GM19025 (cell line): ENCODE data around the gene ATP5F1D.

Experiments used
- ATAC-seq: cut with Tn5 transposase; IDR thresholded peaks from one replicate; pipeline ENCODE4 v1.9.1; 2021; ENCODE audit warnings: mild to moderate bottlenecking, low read depth, moderate library complexity; ENCODE audit not compliant: unreplicated experiment

ATP5F1D gene

DNA sequence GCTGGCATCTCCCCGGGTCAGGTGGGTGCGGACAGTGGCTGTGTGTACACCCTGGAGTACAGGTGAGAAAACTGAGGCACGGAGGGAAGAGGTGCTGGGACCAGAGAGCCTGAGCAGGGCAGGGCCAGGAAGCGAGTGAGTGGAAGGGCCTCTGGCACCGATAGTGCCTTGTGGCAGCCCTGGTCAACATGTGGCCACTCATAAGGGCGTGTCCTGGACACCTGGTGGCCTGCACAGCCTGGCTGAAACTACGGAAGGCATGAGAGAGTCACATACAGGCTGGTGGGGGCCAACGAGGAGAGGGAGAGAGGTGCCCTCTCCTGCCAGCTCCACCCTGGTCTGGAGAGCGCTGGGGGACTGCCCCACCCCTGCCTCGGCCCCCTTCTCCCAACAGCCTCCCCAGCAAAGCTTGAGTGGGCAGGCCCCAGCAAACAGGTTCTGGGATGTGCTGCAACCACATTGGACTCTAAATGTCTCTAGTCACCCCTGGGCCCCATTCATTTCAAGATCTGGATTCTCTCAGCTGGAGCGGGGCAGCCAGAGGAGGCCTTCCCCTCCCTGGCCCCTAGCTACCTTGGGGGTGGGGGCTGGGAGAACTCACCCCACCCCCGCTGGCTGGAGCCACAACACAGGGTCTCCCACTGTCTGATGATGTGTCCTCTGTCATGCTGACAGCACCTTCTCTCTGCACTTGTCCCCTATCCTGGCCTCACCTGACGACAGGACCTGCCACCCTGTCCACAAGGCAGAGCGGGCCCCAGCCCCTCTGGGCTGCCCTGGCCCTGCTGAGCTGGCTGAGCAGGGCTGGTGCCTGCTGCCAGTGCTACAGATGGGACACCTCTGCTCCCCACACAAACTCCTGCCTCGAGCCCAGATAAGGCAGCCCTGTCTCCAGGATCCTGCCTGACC is 9.6 kb upstream of the ATP5F1D start:
- no peak for ATAC-seq

DNA sequence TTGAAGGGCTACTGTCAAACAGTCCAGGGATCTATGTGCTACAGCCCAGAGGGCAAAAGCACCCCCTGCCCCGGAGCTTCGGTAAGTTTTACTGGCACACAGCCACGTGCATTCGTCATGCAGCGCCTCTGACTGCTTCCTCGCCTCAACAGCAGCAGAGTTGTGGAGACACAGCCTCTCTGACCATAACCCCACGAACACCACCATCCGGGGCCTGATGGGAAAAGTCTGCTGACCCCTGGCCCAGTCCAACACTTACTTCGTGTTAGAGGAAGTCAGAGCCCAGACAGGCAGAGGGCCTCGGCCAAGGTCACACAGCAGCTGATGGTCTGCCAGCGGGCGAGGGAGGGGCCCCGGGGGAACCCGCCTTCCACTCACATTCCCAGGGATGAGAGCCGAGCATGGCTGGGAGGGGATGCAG is 8.9 kb upstream of the ATP5F1D start:
- ATAC-seq: no peak

DNA sequence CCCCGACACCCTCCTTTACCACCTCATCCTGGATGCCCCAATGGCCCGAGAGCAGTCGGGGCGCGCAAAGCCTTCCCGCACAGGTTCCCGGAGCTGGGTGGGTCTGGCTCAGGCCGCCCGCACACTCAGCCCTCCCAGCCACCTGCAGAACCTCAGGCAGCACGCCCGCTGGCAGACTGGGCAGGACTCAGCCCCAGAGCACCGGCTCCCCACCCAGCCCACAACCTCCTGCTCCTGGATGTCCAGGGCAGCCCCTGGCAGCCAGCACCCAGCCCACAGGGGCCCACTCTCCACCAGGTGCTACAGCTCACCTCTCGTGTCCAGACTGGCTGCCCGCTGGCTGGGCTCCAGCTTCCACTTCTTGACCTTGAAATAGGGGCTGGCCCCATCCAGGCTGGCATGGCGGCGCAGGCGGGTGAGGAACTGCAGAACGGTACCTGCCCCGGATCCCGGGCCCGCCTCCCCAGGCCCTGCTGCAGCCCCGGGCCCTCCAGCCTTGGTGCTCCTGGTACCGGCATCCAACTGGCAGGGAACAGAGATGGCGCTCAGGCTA is 8.4 kb upstream of the ATP5F1D start:
- no peak for ATAC-seq

DNA sequence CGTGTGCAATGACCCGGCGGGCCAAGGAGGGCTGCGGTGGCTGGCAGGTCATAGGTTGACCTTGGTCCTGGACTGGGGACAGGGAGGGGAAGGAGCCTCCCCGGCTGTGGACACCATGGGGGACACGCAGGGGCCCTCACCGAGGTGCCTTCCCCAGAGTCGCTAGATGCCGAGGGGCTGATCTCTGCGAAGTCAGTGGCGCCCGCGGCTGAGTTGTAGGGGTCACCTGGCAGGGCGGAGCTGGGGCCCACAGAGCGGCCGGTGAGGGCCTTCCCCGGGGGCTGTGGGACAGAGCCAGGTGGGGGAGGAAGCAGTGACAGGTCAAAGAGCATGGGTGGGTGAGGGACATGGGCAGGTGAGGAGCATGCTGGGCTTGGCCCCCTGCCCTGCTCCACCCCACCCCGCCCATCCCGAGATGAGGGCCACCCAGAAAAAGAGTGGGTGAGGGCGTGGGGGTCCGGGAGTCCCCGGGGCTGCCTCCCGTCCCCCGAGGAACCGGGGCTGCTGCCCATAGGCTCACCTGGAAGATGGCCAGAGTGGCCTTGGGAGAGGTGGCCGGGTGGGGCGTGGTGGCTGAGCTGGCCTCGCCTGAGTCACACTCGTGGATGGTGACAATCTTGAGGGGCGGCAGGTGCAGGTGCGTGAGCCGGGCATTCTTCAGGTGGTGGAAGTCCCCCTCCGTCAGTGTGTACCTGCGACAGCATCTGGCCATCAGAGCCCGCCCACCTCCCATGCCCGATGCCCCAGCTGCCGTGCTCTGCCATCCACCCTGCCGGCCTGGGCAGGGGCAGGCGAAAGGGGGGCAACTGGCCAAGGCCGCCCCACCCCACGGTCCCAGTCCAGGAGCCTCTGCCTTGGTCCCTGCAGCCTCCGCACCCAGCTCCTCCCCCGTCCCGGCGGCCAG is 7.2 kb upstream of the ATP5F1D start:
- ATAC-seq: no peak

DNA sequence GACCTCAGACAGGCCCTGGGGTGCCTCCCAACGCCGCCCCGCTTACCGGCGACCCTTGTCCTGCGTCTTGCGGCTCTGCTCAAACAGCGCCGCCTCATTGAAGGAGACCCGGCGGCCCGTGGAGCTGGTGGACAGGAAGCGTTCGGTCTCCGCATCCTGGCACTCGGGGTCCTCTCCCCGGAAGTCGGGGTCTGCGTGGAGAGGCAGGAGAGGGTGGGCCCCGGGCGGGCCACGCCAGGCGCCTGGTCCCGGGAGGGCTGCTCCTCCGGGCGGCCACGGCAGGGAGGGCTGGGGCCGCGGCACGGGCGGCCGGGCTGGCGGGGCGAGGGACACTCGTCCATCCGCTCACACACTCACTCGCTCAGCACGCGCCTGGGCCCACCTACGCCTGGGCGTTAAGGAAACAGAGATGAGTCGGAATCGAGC is 6.6 kb upstream of the ATP5F1D start:
- no peak for ATAC-seq

DNA sequence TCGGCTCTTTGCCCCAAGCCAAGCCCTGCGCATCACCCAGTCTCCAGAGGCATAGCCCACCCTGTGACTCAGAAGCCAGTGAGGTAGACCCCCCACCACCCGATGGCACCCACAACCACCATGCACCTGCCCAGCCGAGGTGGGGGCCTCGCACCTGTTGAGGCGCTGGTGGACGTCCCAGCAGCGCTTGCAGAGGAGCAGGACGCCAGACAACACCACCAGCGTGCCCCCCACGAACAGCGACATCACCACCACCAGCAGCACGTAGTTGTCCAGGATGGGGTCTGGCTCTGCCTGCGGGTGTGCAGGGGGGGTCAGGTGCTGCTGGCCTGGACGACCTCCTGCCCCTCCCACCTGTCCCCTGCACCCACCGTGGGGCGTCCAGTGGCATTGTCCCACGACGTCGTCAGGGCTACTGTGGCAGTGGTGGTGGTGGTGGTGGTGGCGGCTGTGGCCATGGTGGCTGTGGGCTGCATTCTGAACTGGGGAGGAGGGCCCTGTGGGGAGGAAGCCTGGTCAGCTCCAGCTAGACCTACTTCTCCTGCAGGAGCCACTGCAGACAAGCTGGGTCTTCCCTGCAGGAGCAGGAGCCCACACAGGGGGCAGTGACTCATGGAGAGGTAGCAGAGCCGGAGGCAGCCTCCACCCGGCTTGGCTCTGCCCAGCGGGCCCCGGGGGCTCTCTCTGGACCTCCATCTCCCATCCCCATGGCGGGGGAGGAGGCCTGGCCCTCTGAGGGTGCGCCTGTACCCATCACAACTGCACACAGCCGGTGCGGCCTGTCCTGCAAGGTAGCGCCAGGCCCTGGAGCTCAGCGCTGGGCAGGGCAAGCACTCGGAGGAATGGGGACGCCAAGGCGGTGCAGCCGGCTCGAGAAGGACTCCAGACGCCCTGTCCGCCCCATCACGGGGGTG is 5.7 kb upstream of the ATP5F1D start:
- ATAC-seq: no peak

DNA sequence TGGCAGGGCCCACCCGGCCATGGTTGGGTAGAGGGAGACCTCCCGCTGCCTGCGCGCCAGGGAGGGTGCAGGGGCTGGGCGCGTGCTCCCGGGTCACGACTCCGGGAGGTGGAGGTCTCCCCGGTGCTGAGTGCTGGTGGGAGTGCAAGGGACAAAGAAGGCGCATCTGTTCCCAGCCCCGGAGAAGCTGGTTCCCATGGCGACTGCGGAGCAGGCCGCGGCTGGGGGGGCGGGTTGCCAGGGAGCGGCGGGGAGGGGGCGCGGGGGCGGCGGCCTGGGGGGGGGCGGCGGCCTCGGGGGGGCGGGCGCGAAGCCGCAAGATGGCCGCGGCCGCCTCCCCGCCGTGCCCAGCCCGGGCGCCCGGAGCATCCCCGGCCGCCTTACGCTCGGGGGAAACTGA is 5.0 kb upstream of the ATP5F1D start:
- no peak for ATAC-seq

DNA sequence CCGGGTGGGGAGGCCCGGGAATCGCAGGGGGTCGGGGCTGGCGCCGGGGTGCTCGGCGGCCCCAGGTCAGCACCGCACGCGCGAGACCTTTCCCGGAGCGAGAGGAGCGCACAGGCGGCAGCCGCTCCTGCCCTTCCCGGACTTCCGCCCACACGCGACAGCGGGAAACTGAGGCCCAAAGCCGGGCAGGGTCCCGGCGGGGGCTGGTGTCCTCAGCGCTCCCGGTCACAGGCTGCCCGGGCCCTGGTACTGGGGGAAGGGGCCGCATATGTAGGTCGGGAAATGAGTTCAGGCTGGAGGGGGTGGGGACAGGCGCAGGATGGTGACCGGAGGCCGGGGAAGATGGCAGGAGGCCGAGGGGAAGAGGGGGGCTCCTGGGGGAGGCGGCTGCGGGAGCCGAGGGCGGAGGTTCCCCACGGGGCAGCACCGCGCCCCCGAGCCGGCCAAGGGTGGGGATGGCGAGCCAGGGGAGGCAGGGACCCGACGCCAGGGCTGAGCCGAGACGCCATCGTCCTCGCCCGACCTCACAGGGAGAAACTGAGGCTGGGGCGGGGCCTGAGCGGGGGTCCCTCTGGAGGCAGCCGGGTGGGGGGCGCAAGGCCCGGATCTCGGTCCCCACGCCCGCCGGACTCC is 4.4 kb upstream of the ATP5F1D start:
- no peak for ATAC-seq

DNA sequence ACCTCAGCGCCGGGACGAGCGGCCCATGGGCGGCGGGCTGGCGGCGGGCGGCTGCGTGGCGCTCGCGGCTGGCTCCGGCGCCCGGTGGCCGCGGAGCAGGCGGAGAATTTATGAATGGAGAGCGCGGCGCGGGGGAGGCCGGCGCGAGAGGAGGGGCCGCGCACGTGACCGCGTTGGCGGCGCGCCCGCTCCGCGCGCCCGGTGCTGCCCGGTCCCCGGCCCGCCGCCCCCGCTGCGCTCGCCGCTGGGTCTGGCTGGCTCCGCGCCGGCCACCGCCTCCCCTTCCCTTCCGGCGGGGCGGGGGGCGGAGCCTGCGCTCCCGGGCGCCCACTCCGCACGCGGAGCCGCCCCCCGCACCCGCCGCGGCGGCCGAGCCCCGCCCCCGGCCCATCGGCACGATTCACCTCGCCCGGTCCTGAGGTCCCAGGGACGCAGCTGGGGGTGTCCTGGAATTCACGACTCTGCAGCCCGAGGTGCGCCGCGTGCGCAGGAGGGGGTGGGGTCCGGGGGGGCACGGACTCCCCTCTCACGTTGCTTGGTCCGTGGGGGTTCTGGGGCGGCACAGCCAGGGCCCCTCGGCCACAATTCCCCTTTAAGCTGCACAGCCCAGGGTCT is 3.7 kb upstream of the ATP5F1D start, which contains the start of gene CBARP:
CBARP (minus strand) TSS at position 252 of the 615 bp plus-strand sequence. CDS start 1,905 bp downstream, outside the sequence.
- ATAC-seq: no peak

DNA sequence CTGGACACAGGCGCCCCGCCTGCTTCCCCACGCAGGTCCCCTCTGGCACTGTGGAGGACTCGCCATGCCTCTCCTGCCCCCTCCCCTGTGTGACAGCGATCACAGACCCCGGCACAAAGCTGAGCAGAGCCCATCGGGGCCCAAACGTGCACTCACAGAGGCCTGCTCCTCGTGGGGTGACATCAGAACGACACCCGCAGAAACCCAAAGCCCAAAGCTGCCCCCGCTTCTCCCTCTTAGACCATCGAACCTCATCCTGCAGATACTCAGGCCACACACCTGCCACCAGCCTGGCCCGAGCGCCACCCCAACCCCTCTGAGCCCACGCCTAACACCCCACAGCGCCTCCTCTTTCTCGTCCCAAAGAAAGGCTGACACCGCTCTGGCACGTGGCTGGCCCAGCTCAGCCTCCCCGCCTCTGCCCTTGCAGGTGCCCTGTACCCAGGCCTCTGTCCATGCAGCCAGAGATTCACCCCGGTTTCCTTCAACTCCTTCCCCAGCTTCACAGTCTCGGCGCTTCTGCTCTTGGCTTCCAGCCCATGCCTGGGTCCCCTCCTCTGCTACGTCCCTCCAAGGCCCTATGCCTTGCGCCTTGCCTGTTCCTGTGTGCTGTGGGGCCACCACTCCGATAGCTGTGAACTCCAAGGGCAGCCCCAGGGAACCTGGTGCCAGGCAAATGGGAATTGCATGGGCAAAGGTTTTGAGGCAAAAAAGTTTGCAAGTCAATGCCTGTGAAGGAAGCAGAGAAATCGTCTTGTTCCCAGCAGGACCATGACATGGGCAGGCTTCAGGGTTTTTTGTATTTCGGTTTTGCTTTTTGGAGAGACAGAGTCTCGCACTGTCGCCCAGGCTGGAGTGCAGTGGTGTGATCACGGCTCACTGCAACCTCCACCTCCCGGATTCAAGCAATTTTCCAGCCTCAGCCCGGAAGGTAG is 2.9 kb upstream of the ATP5F1D start:
- ATAC-seq: no peak

DNA sequence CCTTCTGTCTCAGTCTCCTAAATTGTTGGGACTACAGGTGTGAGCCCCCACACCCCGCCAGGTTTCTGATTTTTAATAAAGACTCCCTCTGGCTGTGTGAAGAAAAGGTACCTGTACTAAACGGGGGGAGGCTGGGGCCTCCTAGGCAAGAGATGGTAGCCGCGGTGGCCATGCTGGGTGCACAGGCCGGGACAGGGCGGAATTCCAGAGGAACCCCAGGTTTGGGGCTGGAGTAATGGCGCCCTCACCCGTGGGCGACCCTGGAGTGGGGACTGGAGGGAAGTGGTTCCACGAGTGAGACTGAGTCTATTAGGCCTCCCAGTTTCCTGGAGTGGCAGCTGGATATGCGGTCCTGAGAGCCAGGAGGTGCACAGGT is 2.1 kb upstream of the ATP5F1D start:
- no peak for ATAC-seq

DNA sequence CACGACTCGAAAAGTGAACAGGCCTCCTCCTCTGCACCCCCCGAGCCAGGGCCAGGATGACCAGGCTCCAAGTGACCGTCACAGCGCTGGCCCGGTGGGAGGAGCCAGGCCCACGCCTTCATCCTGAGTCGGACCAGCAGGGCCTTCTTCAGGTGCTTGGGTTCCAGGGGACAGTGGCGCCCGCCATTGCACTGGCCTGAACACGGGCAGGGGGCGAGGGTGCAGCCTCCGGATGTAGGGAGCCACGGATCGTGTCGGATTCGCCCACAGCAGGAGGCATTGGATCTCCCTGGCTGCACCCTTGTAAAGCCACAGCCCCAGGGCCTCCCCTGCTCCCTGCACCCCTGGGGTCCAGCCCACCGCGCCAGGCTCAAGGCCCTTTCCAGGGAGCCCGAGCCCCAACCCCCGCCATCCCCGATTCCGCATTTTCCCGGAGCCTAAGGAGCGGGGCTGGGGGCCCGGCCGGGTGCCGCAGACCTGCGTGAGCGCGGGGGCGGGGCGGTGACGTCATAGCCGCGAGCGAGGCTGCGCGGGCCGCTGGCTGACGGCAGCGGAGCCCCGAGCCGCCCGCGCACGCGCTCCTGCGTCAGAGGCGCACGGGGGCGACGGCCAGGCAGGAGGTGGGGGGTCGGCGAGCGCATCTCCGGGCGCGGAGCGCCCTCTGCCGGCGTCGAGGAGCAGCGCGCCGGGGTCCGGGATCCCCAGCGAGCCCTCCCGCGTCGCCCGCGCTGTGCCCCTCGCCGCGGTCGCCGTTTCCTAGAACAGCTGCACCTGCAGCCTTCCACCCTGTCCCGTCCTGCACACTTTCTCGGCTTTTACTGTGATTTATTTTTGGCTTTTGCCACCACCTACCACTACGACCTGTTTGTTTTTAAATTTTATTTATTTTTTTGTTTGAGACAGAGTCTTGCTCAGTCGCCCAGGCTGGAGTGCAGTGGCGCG is 1.5 kb upstream of the ATP5F1D start:
- ATAC-seq: peak; percentile 35

DNA sequence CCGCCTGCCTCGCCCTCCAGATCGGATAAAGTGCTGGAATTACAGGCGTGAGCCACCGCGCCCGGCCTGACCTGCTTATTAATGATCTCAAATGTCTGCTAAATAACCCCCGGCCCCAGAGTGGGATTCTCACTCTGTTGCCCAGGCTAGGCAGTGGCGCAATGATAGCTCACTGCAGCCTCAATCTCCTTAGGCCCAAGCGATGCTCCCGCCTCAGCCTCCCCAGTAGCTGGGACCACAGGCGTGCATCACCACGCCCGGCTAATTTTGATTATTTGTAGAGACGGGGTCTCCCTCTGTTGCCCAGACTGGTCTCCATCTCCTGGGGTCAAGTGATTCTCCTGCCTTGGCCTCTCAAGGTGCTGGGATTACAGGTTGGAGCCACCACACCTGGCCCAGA is 626 bp upstream of the ATP5F1D start:
- ATAC-seq: no peak

DNA sequence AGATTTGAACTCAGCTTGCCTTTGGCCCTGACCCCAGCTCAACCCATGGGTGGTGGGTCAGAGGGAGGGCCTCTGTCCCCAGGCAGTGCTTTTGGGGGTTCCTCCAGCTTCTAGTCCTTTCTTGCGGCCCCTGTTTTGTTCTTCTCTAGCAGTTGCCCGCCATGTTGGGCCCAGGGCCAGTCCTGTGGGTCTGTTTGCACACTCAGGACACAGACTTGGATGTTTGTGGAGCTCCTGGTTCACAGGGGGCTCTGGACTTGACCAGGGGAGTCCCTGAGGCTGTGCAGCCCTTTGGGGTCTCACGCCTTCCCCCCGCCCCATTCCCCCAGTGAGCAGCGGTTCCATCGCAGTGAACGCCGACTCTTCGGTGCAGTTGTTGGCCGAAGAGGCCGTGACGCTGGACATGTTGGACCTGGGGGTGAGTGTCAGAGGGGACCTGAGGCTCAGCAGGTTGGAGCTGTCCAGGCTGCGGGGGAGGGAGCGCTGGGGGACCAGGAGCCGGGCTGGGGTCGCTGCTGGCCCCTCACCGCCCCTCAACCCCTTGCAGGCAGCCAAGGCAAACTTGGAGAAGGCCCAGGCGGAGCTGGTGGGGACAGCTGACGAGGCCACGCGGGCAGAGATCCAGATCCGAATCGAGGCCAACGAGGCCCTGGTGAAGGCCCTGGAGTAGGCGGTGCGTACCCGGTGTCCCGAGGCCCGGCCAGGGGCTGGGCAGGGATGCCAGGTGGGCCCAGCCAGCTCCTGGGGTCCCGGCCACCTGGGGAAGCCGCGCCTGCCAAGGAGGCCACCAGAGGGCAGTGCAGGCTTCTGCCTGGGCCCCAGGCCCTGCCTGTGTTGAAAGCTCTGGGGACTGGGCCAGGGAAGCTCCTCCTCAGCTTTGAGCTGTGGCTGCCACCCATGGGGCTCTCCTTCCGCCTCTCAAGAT is 2.5 kb downstream of the ATP5F1D start:
- no peak for ATAC-seq

DNA sequence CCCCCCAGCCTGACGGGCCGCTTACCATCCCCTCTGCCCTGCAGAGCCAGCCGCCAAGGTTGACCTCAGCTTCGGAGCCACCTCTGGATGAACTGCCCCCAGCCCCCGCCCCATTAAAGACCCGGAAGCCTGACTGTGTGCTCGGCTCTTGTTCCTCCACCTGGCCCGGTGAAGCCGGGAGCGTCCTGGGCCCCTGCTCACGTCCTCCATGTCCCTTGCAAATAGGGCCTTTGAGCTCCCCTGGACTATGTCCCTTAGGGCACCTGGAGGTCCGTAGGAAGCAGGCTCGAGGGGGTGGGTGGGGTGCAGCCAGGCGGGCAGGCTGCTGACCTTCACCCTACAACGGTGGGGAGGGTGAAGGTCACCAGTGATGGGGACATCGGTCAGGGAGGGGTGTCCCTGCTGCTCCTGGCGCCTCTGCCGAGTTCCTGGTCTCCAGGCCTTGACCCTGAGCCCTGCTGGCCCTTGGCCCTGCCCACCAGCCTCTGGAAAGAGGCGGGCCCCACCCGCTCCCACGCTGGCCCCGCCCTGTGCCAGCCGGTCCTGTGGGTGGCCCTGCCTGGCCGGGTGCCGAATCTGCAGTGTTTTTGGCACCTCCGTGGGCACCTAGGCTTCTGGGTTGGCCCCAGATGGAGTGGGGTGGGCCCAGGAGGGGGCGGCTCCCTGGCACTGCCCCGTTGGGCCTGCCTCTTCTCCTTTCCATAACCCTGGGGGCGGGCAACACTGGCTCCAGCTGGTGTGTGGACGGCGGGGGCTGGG is 3.3 kb downstream of the ATP5F1D start:
- ATAC-seq: no peak
